NCI-H526 (cell line): ENCODE data around the gene FAM117B.
"Not testable (repeated sequence)": the region's sequence is repeated elsewhere in the genome, so short reads cannot be mapped to it uniquely, and the experiment has no call there.

Experiments
- DNase-seq, 2 experiments: peaks; one replicate each; lab custom pipeline; 2025; lab: John Stamatoyannopoulos, UW

Gene FAM117B

GRCh38 chr2:202760848-202761247 is 126.1 kb downstream of the FAM117B start:
- no peak for DNase-seq

- no peak for DNase-seq
Measured at GRCh38 chr2:202762556-202762955, 127.8 kb downstream of the FAM117B start.

GRCh38 chr2:202763916-202764315 is 129.1 kb downstream of the FAM117B start:
- DNase-seq: no peak

- DNase-seq: no peak
Measured at GRCh38 chr2:202764991-202765390, 130.2 kb downstream of the FAM117B start.

GRCh38 chr2:202765436-202765835 is 130.7 kb downstream of the FAM117B start:
- no peak for DNase-seq

GRCh38 chr2:202768273-202768672 is 133.5 kb downstream of the FAM117B start:
- DNase-seq: no peak

GRCh38 chr2:202769201-202769600 is 134.4 kb downstream of the FAM117B start:
- no peak for DNase-seq

GRCh38 chr2:202771336-202771735 is 136.6 kb downstream of the FAM117B start:
- DNase-seq: no peak

- DNase-seq: peak in 1 of 2 experiments; percentile 18
Measured at GRCh38 chr2:202771741-202772460, 137.1 kb downstream of the FAM117B start.

- peak; percentile 97 to 99 for DNase-seq
Measured at GRCh38 chr2:202773301-202773973, 138.7 kb downstream of the FAM117B start.

- peak in 1 of 2 experiments; percentile 34 for DNase-seq
Measured at GRCh38 chr2:202774104-202774503, 139.3 kb downstream of the FAM117B start.

GRCh38 chr2:202778217-202778616 is 143.4 kb downstream of the FAM117B start:
- peak; percentile 62 to 66 for DNase-seq

GRCh38 chr2:202780514-202781021 is 145.8 kb downstream of the FAM117B start:
- peak; percentile 45 to 69 for DNase-seq

GRCh38 chr2:202782940-202783558 is 148.3 kb downstream of the FAM117B start:
- DNase-seq: no peak

- no peak for DNase-seq
Measured at GRCh38 chr2:202786842-202787241, 152.1 kb downstream of the FAM117B start.

GRCh38 chr2:202790676-202791075 is 155.9 kb downstream of the FAM117B start:
- no peak for DNase-seq

GRCh38 chr2:202797944-202798343 is 163.2 kb downstream of the FAM117B start:
- no peak for DNase-seq

GRCh38 chr2:202805911-202806310 is 171.1 kb downstream of the FAM117B start:
- DNase-seq: not testable (repeated sequence)

GRCh38 chr2:202807431-202808138 is 172.8 kb downstream of the FAM117B start:
- not testable (repeated sequence) for DNase-seq

GRCh38 chr2:202808754-202809153 is 174.0 kb downstream of the FAM117B start:
- no peak for DNase-seq

GRCh38 chr2:202813387-202813786 is 178.6 kb downstream of the FAM117B start:
- DNase-seq: no peak

- no peak for DNase-seq
Measured at GRCh38 chr2:202814226-202814625, 179.5 kb downstream of the FAM117B start.
